GM19035 (cell line): ENCODE data around the gene ZNF827.

Experiments
- ATAC-seq: cut with Tn5 transposase; IDR thresholded peaks from one replicate; pipeline ENCODE4 v1.9.1; 2021; ENCODE audit not compliant: unreplicated experiment

Gene ZNF827

GRCh38 chr4:145868637-145869409, 69.8 kb downstream of the ZNF827 start:
- ATAC-seq, result peak; percentile 63

GRCh38 chr4:145867406-145867805, 71.2 kb downstream of the ZNF827 start:
- ATAC-seq, result no peak

DNA sequence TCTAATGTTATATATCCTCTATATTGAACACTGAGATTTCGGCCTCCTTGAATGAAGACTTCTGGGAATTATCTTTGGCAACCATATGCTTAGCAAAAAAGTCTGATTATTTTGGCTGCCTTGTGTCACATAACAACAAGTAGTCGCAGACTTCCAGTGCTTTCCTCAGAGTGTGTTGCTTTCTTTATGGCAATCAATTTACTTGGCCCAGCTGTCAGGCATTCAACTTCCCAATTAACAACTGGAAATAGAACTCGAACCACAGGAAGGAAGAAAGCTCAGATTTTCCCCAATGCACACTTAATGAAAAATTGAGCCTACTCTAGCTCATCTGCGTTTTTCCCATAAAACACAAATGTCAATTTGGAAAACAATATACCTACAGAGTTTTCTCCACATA, 71.6 kb downstream of the ZNF827 start:
- no peak for ATAC-seq

GRCh38 chr4:145865274-145865941, 73.2 kb downstream of the ZNF827 start:
- ATAC-seq, result no peak

GRCh38 chr4:145863191-145863590, 75.4 kb downstream of the ZNF827 start:
- ATAC-seq, result no peak

DNA sequence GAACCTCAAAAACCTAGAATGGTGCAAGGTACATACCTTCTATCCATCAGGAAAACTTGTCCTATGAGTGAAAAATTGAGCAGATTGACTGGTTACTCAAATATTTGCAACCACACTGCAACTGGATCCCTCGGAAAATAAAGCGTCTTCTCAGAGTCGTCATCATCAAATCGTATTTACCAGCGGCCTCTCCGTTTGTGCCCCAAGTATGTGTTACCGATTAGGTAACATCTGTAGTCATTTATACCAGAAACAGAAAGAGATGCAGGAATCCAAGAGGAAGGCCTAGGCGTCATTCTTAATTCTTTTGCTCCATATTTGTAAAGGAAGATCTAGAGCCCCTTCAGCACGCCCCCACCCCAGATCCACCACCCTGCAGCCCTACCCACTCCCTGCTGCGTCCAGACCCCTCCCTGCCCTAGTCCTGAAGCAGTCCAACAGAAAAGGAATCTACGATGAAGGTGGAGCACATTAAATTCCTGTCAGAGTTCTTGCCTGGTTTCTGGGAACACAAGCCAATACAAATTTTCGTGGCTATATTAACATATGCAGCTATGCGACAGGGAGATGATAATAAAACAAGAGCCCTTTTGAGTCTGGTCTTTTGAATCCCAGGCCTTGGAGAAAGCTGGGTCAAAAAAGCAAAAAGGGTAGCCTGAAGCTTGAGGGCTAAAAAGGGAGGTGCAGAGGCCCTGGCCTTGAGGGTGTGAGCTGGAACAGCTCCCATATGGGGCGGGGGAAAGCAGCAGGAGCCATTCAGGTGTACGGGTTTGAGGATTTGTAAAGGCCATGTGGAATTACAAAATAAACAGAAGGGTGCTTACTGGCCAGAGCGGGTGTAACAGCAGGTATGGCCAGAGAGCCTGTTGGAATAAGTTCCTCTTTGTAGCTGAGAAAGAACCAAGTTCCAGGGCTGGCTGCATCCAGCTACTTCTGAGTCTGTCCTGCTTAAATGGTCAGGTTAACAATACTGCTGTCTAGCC, 77.0 kb downstream of the ZNF827 start:
- no peak for ATAC-seq

GRCh38 chr4:145860897-145861296, 77.7 kb downstream of the ZNF827 start:
- ATAC-seq, result no peak

GRCh38 chr4:145860446-145860845, 78.2 kb downstream of the ZNF827 start:
- ATAC-seq, result no peak

DNA sequence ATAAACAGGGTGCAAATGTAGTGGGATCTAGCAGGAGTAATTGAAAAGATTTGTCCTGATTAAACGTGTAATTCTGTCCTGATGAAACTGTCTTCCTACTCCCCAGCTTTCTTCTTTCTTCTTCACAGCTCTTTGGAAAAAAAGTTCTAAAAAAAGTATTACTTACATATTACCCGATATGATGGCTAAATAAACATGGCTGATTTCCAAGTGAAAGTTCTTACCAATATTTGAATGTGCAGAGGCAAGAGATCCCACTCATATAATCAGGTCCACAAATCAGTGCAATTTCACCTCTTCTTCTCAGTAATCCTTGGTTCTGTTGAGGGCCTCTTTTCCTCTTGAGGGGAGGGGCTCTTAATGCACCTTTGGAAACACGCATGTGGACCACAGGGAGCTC, 78.7 kb downstream of the ZNF827 start:
- ATAC-seq, result no peak

- ATAC-seq, result no peak
Measured at GRCh38 chr4:145859426-145859825, 79.2 kb downstream of the ZNF827 start.

- ATAC-seq, result no peak
Measured at GRCh38 chr4:145852256-145852839, 86.3 kb downstream of the ZNF827 start.

GRCh38 chr4:145851511-145852201, 87.0 kb downstream of the ZNF827 start:
- no peak for ATAC-seq

DNA sequence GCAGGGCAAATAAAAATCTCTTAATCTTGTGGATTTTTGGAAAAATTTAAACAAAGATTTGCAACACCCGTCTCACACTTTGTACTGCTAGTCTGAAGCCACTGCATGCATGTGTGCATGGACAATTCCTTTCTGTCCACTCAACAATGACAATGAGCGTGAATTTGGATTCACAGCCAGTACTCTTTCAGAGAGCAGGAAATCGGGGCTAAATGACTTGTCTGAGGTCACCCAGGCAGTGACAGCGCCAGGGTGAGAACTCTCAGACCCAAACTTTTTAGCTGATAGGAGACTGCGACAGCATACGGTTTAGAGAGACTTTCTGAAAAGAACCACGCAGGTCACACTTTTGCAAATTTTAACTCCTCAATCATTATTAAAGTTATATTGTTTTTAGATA, 90.9 kb downstream of the ZNF827 start:
- ATAC-seq, result no peak

GRCh38 chr4:145845118-145845517, 93.5 kb downstream of the ZNF827 start:
- ATAC-seq, result no peak

DNA sequence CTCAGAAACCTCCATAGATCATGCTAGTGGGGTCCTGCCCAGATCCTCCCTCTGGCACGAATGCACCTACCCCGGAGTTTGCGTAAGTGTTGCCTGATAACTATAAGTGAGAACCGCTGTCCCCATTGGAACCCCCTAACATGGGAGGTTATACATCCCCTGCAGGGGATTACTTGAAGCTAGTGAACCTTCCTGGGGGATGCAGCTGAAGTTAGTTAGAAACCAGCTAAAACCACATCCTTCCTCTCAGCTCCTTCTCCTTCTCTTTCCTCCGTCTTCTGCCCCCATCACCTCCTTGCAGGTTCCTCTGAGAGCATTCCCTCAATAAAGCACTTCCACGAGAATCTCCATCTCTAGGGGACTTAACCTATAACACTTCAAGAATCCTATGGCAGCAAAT, 95.0 kb downstream of the ZNF827 start:
- no peak for ATAC-seq

- no peak for ATAC-seq
Measured at GRCh38 chr4:145843148-145843547, 95.5 kb downstream of the ZNF827 start.

DNA sequence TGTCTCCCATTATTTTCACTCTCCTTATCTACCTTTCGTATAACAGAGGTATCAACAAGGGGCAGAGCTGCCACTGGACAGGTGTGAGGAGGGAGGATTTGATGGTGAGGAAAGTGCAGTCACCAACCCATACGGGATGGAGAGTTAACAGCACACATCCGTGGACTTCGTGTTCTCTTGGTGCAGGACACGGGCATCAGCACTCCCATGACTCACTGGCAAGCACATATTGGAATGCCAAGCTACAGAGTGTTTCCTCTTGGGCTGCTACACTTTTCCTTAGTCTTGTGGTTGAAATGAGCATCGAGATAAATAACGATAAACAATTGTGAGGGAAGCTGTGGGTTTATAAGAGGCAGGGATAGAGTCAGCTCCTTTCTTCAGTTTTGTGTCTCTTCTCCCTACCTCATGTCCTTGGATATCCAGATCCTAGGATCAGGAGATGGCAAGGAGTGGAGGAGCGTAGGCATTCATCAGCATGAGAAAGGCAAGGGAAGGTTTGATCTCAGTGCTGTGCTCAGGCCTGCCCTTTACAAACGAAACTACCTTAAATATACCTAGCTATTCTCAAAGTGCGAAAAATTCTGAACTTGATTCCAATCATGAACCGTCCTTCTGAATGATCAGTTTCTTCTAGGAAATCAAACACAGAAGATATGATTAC, 96.3 kb downstream of the ZNF827 start:
- ATAC-seq, result no peak

DNA sequence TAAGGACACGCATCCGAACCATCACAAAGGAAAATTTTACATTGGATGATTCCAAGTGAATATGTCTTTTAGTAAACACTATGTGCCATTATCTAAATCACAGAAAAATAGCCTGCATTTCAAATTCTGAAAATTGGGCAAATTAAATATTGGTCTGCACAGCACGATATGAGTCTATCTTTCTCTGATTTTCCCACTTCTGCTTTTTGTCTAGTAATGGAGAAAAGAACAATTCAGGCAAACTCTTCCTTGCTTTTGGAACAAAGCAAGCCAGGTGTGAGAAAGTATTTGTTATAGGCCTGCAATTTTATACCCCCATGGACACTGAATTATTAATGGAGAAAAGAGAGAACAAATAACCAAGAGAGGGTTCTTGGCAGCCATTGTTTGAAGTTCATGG, 97.8 kb downstream of the ZNF827 start:
- ATAC-seq, result no peak

DNA sequence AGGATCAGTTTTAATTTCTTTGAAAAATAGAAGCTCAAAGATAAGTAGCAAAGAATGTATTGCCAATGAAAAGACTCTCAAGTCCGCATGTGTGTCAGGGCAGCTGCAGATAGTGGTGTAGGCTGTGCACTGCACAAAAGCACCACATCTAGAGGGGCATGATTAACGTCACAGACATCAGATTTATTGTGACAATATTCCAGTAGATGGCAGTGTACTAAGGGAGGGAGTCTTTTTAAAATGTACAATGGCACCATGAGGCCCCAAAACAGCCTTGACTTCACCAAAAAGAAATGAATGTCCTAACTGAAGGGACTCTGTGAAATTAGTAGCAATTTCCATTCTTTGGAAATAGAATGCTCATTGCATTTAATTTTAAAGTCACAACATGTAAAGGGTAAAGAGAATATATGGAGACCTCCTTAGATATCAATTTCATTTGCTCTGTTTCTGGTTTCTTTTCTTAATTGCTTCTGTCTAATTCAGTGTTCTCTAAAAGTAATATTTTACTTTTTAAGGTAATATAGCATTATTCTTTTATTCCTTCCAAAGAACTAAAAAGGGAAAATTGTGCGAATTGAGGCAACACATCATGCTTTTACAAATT, 98.4 kb downstream of the ZNF827 start:
- peak; percentile 95 for ATAC-seq

DNA sequence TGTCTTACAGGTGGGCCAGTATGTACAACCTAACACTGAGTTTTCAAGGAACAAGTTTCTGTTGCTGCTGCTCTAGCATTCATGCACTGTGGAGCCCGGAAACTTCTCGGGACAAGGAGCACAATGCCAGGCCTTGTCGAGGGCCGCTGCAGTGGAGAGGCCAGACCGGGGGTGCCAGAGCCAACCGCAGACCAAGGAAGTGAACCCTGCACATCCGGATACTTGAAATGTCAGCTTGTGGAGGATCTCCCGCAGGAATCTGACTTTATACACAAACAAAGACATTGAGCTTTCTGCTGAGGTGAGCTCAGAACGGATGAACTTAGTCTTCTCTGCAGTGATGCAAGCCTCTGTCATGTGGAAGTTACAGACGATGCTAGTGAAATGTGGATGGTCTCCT, 99.5 kb downstream of the ZNF827 start:
- ATAC-seq, result no peak
